Hepatocyte (in vitro differentiated cells): ENCODE results near the gene RAB11FIP5.

Experiments
- CTCF ChIP-seq: fragments of 200-600 bp; sonication (generic); IDR thresholded peaks from 2 replicates; pipeline ENCODE4 v1.5.1; 2016; ENCODE audit warnings: antibody characterized with exemption, mild to moderate bottlenecking; ENCODE audit not compliant: poor library complexity
- EZH2 ChIP-seq: fragments of 200-600 bp; sonication (generic); IDR thresholded peaks from 2 replicates; pipeline ENCODE4 v1.6.1; 2016; ENCODE audit warnings: antibody characterized with exemption, mild to moderate bottlenecking, borderline replicate concordance

DNA sequence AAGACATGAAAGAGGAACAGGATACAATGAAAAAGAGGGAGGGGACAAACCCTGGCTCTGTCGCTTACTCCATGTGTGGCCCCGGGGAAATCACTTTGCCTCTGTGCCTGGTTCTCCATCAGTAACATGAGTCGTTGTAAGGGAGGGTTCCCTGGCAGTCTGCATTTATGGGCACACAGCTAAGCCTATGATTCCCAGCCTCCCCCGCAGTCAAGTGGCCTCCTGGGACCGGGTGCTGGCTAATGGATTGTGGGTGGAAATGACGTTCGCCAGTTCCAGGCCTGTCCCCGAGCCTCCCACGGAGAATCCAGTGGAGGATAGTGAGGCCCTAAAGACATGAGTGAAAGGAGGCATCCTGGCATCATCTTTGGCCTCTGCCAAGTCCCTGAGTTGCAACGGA lies 83.9 kb downstream of the RAB11FIP5 start:
- no peak for TF ChIP-seq CTCF
- no peak for TF ChIP-seq EZH2
